ENCODE results near the gene MOAP1. TPM values are rescaled to one million over a fixed set of nuclear protein-coding genes. Genes with fewer than 3 reads are reported as not detected.
A peak's percentile ranks its signal among the peaks of the same experiment; 100 is the strongest.
"Not testable (repeated sequence)": the region's sequence is repeated elsewhere in the genome, so short reads cannot be mapped to it uniquely, and the experiment has no call there.

The MOAP1 gene
- total RNA-seq, 1 donor from 2014 or later: 34.2 TPM

GRCh38 chr14:93163564-93163963, 21.1 kb downstream of the MOAP1 start:
- intact Hi-C loops (cut with DNase I): no loop called here
- H3K27me3 ChIP-seq: no peaks in the 10 kb centered on the region
- no peak overlapping the region for H3K4me3 ChIP-seq
- DNase-seq: no peak
- no peak for TF ChIP-seq CTCF (IDR thresholded peaks at IDR 0.05)
- H3K9me3 ChIP-seq: no peaks in the 10 kb centered on the region
- no peak overlapping the region for H3K27ac ChIP-seq
- ATAC-seq: no peak
- no peaks in the 10 kb centered on the region for H3K4me1 ChIP-seq
- no peaks in the 10 kb centered on the region for H3K36me3 ChIP-seq

- intact Hi-C loops (cut with DNase I): no loop called here
- no peak for ATAC-seq
- Histone ChIP-seq H3K4me3 (no peak overlapping the region), H3K4me1 (no peaks in the 10 kb centered on the region), H3K36me3 (no peaks in the 10 kb centered on the region), H3K27ac (no peak overlapping the region), H3K9me3 (no peaks in the 10 kb centered on the region), H3K27me3 (no peaks in the 10 kb centered on the region)
- no peak for TF ChIP-seq CTCF (IDR thresholded peaks at IDR 0.05)
- peak; percentile 26 for DNase-seq
Observed at GRCh38 chr14:93161411-93161940, 23.2 kb downstream of the MOAP1 start.

GRCh38 chr14:93160353-93160801, 24.3 kb downstream of the MOAP1 start:
- peak; percentile 48 for ATAC-seq
- H3K36me3 ChIP-seq: no peaks in the 10 kb centered on the region
- DNase-seq: no peak
- H3K9me3 ChIP-seq: no peaks in the 10 kb centered on the region
- H3K27ac ChIP-seq: no peak overlapping the region
- H3K27me3 ChIP-seq: no peaks in the 10 kb centered on the region
- no peaks in the 10 kb centered on the region for H3K4me1 ChIP-seq
- no peak overlapping the region for H3K4me3 ChIP-seq
- TF ChIP-seq CTCF (IDR thresholded peaks at IDR 0.05): peak; percentile 15
- intact Hi-C loops (cut with DNase I): no loop called here

- intact Hi-C loops (cut with DNase I); H3K27ac ChIP-seq; H3K9me3 ChIP-seq; DNase-seq; H3K4me3 ChIP-seq; H3K4me1 ChIP-seq; H3K27me3 ChIP-seq; H3K36me3 ChIP-seq; ATAC-seq: not testable (repeated sequence)
Observed at GRCh38 chr14:93159625-93160352, 24.9 kb downstream of the MOAP1 start.

GRCh38 chr14:93158349-93158748, 26.3 kb downstream of the MOAP1 start:
- intact Hi-C loops (cut with DNase I): not testable (repeated sequence)

GRCh38 chr14:93156693-93157369, 27.9 kb downstream of the MOAP1 start:
- intact Hi-C loops (cut with DNase I): no loop called here
- DNase-seq (no peak), ATAC-seq (no peak)
- Histone ChIP-seq H3K27ac (no peak overlapping the region), H3K4me1 (no peaks in the 10 kb centered on the region), H3K4me3 (no peak overlapping the region), H3K36me3 (no peaks in the 10 kb centered on the region), H3K9me3 (no peaks in the 10 kb centered on the region), H3K27me3 (no peaks in the 10 kb centered on the region)
- TF ChIP-seq CTCF (IDR thresholded peaks at IDR 0.05): no peak

More at GRCh38 chr14:93158349-93158748, 26.3 kb downstream of the MOAP1 start:
- H3K4me1 ChIP-seq, H3K4me3 ChIP-seq, H3K9me3 ChIP-seq, H3K36me3 ChIP-seq, DNase-seq, H3K27me3 ChIP-seq, H3K27ac ChIP-seq, ATAC-seq: not testable (repeated sequence)
